Hematopoietic multipotent progenitor cell treated with erythropoietin and hydrocortisone succinate and interleukin-3 and kit ligand, for 4 days (in vitro differentiated cells): ENCODE data around the gene EDARADD.

ENCODE experiments used
- DNase-seq: peaks from one replicate; pipeline ENCODE4 v3.0.0-alpha.2; 2015

The EDARADD gene

GRCh38 chr1:236518322-236518721, 124.2 kb downstream of the EDARADD start:
- peak; percentile 45 for DNase-seq

- DNase-seq, result no peak
Observed at GRCh38 chr1:236520445-236521005, 126.4 kb downstream of the EDARADD start.

GRCh38 chr1:236522937-236523703, 129.0 kb downstream of the EDARADD start:
- DNase-seq, result no peak

- DNase-seq, result peak; percentile 94
Observed at GRCh38 chr1:236523704-236524141, 129.6 kb downstream of the EDARADD start, which contains the start of gene LGALS8. TSS of gene LGALS8 (plus strand) at chr1:236523982. CDS start at chr1:236526071, 2,089 bp downstream.

- peak; percentile 91 for DNase-seq
Observed at GRCh38 chr1:236524142-236524894, 130.2 kb downstream of the EDARADD start.

- no peak for DNase-seq
Observed at GRCh38 chr1:236524895-236525184, 130.8 kb downstream of the EDARADD start.

- DNase-seq, result no peak
Observed at GRCh38 chr1:236526079-236526478, 132.0 kb downstream of the EDARADD start.

GRCh38 chr1:236530286-236530685, 136.2 kb downstream of the EDARADD start:
- DNase-seq, result no peak

- peak; percentile 39 for DNase-seq
Observed at GRCh38 chr1:236530959-236531358, 136.9 kb downstream of the EDARADD start.

- DNase-seq, result no peak
Observed at GRCh38 chr1:236532850-236533249, 138.8 kb downstream of the EDARADD start.

GRCh38 chr1:236534151-236534651, 140.1 kb downstream of the EDARADD start:
- peak; percentile 44 for DNase-seq
